Effector memory CD4-positive, alpha-beta T cell (primary cell): ENCODE results near the gene UQCC5.

ENCODE experiments used
- DNase-seq, 3 donors: peaks; one replicate each; pipeline ENCODE4 v3.0.0-alpha.2; 2020
- H3K27ac ChIP-seq: 2 replicates; pipeline ENCODE4 v1.7.0; 2013; ENCODE audit warnings: mild to moderate bottlenecking, low read length, moderate library complexity; ENCODE audit not compliant: insufficient read depth, poor library complexity, severe bottlenecking
- H3K27me3 ChIP-seq: replicated peaks from 2 replicates; pipeline ENCODE4 v1.7.0; 2013; ENCODE audit warnings: mild to moderate bottlenecking, low read length; ENCODE audit not compliant: insufficient read depth, control insufficient read depth, poor library complexity, severe bottlenecking
- H3K36me3 ChIP-seq: 2 replicates; pipeline ENCODE4 v1.7.0; 2013; ENCODE audit warnings: mild to moderate bottlenecking, low read length, moderate library complexity; ENCODE audit not compliant: control insufficient read depth, insufficient read depth
- H3K4me1 ChIP-seq: 2 replicates; pipeline ENCODE4 v1.7.0; 2013; ENCODE audit warnings: low read length, mild to moderate bottlenecking; ENCODE audit not compliant: control insufficient read depth, insufficient read depth, poor library complexity, severe bottlenecking
- H3K4me3 ChIP-seq: 2 replicates; pipeline ENCODE4 v1.7.0; 2013; ENCODE audit warnings: low read length, low read depth, mild to moderate bottlenecking; ENCODE audit not compliant: insufficient read depth, poor library complexity, severe bottlenecking
- H3K9me3 ChIP-seq: 2 replicates; pipeline ENCODE4 v1.7.0; 2013; ENCODE audit warnings: mild to moderate bottlenecking, low read length, moderate library complexity; ENCODE audit not compliant: control insufficient read depth

The UQCC5 gene

GRCh38 chr3:52493232-52494017 is 43.0 kb upstream of the UQCC5 start:
- no peak for DNase-seq
- no peaks in the 10 kb centered on the region for H3K27me3 ChIP-seq
- H3K9me3 ChIP-seq, result no peaks in the 10 kb centered on the region
- H3K4me1 ChIP-seq, result no peaks in the 10 kb centered on the region
- no peak overlapping the region for H3K27ac ChIP-seq
- H3K4me3 ChIP-seq, result no peak overlapping the region
- H3K36me3 ChIP-seq, result peaks cover 47% of the 10 kb centered on the region

- peaks cover 38% of the 10 kb centered on the region for H3K36me3 ChIP-seq
- H3K4me1 ChIP-seq, result no peaks in the 10 kb centered on the region
- H3K27ac ChIP-seq, result no peak overlapping the region
- H3K9me3 ChIP-seq, result no peaks in the 10 kb centered on the region
- no peaks in the 10 kb centered on the region for H3K27me3 ChIP-seq
- no peak overlapping the region for H3K4me3 ChIP-seq
- DNase-seq, result no peak
These were observed 42.0 kb upstream of the UQCC5 start for GRCh38 chr3:52494445-52494844.

- no peaks in the 10 kb centered on the region for H3K4me1 ChIP-seq
- no peaks in the 10 kb centered on the region for H3K27me3 ChIP-seq
- H3K36me3 ChIP-seq, result peaks cover 33% of the 10 kb centered on the region
- H3K27ac ChIP-seq, result no peak within 1 kb of the TSS
- no peak for DNase-seq
- H3K9me3 ChIP-seq, result no peaks in the 10 kb centered on the region
- no peak within 1 kb of the TSS for H3K4me3 ChIP-seq
These were observed 41.4 kb upstream of the UQCC5 start, which contains the start of gene STAB1 for GRCh38 chr3:52494886-52495495. STAB1 (plus strand) TSS chr3:52495338; CDS start chr3:52495414, 76 bp downstream.

- Histone ChIP-seq H3K4me1 (no peaks in the 10 kb centered on the region), H3K4me3 (no peak overlapping the region), H3K36me3 (peaks cover 23% of the 10 kb centered on the region), H3K9me3 (no peaks in the 10 kb centered on the region), H3K27ac (no peak overlapping the region), H3K27me3 (no peaks in the 10 kb centered on the region)
- no peak for DNase-seq
These were observed 40.4 kb upstream of the UQCC5 start for GRCh38 chr3:52495777-52496602.

- Histone ChIP-seq H3K4me3 (no peak overlapping the region), H3K27me3 (no peaks in the 10 kb centered on the region), H3K9me3 (no peaks in the 10 kb centered on the region), H3K27ac (no peak overlapping the region), H3K4me1 (no peaks in the 10 kb centered on the region), H3K36me3 (peaks cover 4% of the 10 kb centered on the region)
- DNase-seq, result no peak
These were observed 38.0 kb upstream of the UQCC5 start for GRCh38 chr3:52498137-52499054.

GRCh38 chr3:52501046-52501445 is 35.4 kb upstream of the UQCC5 start:
- no peak for DNase-seq
- no peak overlapping the region for H3K4me3 ChIP-seq
- no peaks in the 10 kb centered on the region for H3K36me3 ChIP-seq
- no peaks in the 10 kb centered on the region for H3K9me3 ChIP-seq
- H3K27ac ChIP-seq, result no peak overlapping the region
- no peaks in the 10 kb centered on the region for H3K27me3 ChIP-seq
- H3K4me1 ChIP-seq, result no peaks in the 10 kb centered on the region

- no peaks in the 10 kb centered on the region for H3K9me3 ChIP-seq
- H3K27me3 ChIP-seq, result no peaks in the 10 kb centered on the region
- no peak for DNase-seq
- H3K36me3 ChIP-seq, result no peaks in the 10 kb centered on the region
- H3K4me1 ChIP-seq, result no peaks in the 10 kb centered on the region
- H3K27ac ChIP-seq, result no peak overlapping the region
- H3K4me3 ChIP-seq, result no peak overlapping the region
These were observed 34.4 kb upstream of the UQCC5 start for GRCh38 chr3:52502001-52502400.

- no peak for DNase-seq
- Histone ChIP-seq H3K27ac (no peak overlapping the region), H3K36me3 (no peaks in the 10 kb centered on the region)
These were observed 33.5 kb upstream of the UQCC5 start for GRCh38 chr3:52502808-52503350.

GRCh38 chr3:52503788-52504424 is 32.5 kb upstream of the UQCC5 start:
- Histone ChIP-seq H3K27me3 (no peaks in the 10 kb centered on the region), H3K4me3 (no peak overlapping the region), H3K27ac (no peak overlapping the region), H3K4me1 (no peaks in the 10 kb centered on the region), H3K9me3 (no peaks in the 10 kb centered on the region), H3K36me3 (no peaks in the 10 kb centered on the region)
- DNase-seq, result no peak

More at GRCh38 chr3:52502808-52503350, 33.5 kb upstream of the UQCC5 start:
- Histone ChIP-seq H3K4me1 (no peaks in the 10 kb centered on the region), H3K9me3 (no peaks in the 10 kb centered on the region), H3K4me3 (no peak overlapping the region), H3K27me3 (no peaks in the 10 kb centered on the region)
